ENCODE results near the gene DHRSX. TPM values are rescaled to one million over a fixed set of nuclear protein-coding genes. Genes with fewer than 3 reads are reported as not detected.

Gene DHRSX
- total and polyA plus RNA-seq, 2 of the 13 experiments (the other 11 are each of a cell fraction or from before 2014, with no cell fraction given), result 15.5 to 24.3 TPM

- TF ChIP-seq KIAA2018 (CRISPR knock-in tag; IDR thresholded peaks at IDR 0.05; ENCODE audit: borderline replicate concordance) (no peak), IRF1 (CRISPR knock-in tag; IDR thresholded peaks at IDR 0.05; ENCODE audit: low read depth) (no peak), ZNF234 (CRISPR knock-in tag; conservative IDR thresholded peaks at IDR 0.05) (no peak), REL (CRISPR knock-in tag; conservative IDR thresholded peaks at IDR 0.05) (no peak), BCLAF1 (IDR thresholded peaks at IDR 0.05) (no peak), ZNF138 (CRISPR knock-in tag; IDR thresholded peaks at IDR 0.05; ENCODE audit: low read depth) (no peak), ETV6 (CRISPR knock-in tag; conservative IDR thresholded peaks at IDR 0.05) (no peak), ZBTB4 (CRISPR knock-in tag; IDR thresholded peaks at IDR 0.05; ENCODE audit: borderline replicate concordance) (no peak), MNT (IDR thresholded peaks at IDR 0.05) (no peak), CC2D1A (CRISPR knock-in tag; IDR thresholded peaks at IDR 0.05) (no peak)
These were observed 317.5 kb downstream of the DHRSX start (continued) for GRCh38 chrX:2183193-2183725.

Measured in HepG2 (cell line).